GM10847 (cell line): ENCODE measurements around the gene PRDM10.

Experiments used
- POLR2A ChIP-seq: IDR thresholded peaks from 2 replicates; pipeline ENCODE4 v1.6.1; 2011; ENCODE audit not compliant: insufficient read length; ENCODE audit errors: extremely low read depth

PRDM10 gene

DNA sequence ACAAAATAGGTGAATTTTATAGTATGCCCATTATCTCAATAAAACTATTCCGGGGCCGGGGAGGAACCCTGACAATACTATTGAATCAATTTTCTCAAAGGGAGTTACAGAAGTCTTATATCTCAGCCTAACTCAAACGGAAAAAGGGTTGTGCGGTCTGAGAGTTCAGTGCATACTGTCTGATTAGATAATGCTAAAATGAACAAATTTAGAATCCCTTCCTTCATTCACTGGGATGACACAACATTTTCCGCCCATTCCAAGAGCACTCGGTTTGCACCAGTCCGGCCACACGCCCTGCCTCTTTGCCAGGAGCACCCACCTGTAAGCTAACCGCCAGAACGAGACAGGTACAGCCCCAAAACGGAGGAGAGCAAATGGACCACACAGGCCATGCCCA lies 57.3 kb downstream of the PRDM10 start:
- TF ChIP-seq POLR2A, result no peak

DNA sequence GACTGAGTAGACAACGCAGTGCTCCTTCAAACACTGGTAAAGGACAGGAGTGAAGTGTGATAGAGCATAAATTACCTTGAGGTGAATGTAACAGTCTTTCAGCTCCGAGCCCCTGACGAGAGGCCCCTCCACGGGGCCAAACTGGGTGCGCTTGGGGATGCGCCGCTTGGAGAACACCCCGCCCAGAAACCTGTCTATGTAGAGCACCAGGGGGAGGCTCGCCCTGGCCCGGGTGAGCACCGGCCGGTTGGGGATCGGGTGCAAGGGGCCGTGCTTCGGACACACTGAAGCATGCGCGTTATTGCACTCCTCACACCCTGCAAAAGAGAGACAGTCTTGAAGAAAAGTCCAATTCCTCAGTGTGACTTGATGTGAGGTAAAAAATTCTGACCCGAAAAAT lies 57.9 kb downstream of the PRDM10 start:
- no peak for TF ChIP-seq POLR2A

DNA sequence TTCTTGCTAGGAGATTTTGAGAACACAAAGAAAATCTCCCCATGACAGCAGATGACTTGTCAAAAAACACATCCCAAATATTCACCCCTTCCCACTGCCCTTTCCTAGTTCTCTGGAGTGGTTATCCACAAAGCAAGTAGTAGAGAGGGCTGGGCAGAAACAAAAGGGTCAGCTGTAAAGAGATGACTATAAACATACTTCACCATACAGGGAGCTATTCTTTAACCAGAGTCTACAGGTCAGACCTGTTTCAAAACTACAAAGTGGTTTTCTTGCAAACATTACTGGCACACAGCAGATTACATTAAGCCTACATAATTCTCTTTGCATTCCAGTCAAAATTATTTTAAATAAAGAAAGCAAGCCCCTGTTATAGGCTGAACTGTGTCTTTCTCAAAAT lies 59.6 kb downstream of the PRDM10 start:
- TF ChIP-seq POLR2A, result no peak

DNA sequence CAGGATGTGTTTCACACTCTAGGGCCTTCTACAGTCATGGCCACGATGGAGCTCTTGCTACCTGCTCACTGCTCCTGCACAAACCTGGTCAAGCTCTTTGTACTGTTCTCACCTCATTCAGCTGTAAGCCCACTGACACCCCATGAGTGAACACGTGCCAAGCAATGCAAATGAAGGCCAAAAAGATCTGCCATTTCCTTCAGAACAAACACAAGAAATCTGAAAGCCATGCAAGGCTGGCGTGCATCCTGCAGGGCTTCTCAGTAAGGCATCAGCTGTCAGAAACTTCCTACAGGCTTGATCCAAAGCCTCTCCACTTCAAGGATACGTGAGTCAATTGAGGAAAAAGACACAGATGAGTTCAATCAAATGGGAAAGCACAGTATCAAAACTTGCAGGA lies 63.1 kb downstream of the PRDM10 start:
- no peak for TF ChIP-seq POLR2A

DNA sequence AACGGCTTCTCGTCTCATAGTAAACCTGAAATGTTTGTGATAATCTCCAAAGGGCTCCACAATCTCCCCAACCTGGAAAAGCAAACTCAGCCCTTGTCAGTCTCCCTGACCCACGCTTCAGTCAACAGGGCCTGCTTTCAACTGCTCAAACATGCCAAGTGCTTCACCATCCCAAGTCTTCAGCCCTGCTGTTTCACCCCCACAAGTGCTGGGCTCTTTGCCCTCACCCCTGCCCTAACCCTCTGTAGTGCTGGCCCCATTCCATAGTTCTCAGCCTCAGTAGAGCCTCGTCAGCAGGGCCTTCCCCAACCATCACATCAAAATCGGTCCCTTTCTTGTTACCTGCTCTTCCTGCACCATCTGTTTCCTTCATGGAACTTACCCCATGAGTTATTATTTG lies 63.9 kb downstream of the PRDM10 start:
- no peak for TF ChIP-seq POLR2A

DNA sequence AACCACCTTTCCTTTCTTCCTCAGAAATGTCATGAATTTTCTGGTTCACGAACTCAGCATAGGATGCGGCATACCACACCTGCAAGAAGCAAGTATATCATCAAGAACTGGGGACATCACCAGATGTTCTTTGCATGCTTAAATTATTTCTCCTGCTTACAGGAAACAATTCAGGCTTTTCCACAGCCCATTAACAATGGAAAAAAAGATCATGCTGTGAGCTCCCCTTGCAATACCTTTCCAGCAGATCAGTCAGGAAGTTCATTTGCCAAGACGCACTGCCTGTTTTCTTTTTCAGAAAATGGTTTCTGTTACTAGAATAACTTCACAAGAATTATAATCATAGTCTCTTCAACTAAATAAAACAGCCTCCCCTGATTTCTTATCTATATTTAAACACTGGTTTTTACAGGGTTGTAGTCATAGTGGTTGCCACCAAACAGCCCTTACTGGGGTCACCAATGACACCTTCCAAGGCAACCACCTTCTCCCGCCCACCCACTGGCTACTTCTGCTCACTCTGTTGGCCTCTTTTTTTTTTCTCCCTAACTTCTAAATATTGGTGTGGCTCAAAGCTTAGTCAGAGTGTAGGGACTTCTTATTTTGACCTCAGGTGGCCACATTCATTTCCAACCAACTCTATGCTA lies 64.9 kb downstream of the PRDM10 start:
- no peak for TF ChIP-seq POLR2A

DNA sequence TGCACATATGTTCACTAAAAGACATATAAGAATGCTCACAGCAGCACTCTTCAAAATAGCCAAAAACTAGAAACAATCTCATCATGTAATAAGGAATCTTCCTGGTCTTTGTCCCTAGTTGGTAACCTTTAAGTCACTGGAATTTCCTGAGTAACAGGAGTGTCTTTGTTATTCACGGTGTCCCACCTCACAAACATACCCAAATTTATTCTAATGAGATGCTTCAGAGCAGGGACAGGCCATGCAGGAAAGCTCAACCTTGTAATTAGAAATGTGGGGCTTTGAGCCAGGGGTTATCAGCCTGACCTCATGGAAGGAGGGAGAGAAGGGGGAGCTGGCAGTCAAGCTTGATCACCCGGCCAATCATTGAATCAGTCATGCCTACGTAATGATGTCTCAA lies 66.9 kb downstream of the PRDM10 start:
- no peak for TF ChIP-seq POLR2A

DNA sequence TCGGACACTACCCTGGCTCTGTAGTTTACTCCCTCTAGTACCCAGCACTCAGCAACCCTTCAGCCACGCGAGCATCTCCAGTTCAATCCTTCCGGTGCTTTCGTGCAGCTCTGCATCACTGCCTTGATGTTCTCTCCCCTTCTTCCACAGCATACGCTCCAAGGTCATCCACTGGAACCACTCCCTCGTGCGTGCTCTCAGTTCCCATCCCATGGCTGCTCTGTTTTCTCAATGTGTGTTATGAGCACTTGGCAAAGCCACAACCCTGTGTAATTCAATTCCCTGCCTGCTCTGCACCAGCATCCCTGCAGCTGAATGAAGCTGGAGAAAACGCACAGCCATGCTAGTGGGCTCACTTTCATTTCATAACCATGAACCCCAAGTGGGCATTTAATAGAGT lies 68.7 kb downstream of the PRDM10 start:
- TF ChIP-seq POLR2A, result no peak

DNA sequence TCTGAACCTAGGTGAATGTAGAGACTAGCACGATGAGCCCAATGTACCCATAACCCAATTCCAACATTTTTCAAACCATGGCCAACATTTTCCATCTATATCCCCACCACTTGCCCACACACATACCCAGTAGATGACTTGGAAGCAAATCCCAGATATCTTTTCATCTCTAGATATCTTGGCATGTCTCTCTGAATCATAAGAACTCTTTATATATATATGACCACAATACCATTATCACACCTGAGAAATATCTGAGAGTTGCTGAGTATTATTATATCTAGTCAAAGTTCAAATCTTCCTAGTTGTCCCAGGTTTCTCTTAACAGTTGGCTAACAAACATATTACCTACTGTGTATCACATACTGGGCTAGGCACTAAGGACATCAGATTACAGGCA lies 69.4 kb downstream of the PRDM10 start:
- no peak for TF ChIP-seq POLR2A

DNA sequence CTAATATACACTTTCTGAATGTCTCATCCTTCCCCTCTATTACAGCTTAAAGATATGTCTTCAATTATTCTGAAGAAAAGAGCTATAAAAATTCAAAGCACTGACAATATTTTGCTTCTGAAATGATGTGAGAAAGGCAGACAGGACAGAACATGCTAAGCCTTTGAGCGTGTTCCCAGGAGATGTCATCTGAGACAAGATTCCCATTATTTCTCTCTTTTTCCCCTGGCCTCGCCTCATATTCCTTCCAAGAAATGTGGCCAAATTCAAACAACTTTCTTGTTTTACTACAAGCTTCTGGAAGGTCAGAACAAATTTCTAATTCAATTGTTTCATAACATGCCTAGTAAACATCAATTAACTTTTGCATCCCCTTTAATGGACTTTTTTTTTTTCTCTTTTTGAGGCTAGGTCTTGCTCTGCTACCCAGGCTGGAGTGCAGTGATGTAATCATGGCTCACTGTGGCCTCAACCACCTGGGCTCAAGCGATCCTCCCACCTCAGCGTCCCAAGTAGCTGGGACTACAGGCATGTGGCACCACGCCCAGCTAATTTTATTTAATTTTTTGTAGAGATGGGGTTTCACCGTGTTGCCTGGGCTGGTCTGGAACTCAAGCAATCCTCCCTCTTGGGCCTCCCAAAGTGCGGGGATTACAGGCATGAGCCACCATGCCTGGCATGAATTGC lies 70.1 kb downstream of the PRDM10 start:
- TF ChIP-seq POLR2A, result no peak

DNA sequence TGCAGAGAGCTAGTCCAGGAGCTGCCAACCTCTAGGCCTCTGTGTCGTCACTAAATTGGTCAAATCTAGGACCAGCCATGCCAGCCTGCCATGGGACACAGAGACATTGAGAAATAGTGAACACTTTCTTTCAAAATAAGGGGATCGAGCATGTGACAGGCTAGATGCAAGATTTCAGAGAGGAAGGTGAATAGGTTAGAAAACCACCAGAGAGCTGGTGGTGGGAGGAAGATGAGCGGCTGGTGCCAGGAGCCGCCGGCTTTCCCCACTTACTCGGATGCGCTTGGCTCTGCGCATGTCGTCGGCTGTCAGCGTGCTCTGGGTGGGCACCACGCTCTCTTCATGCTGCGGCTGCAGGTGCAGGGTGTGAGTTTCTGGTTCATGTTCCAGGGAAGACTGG lies 71.9 kb downstream of the PRDM10 start:
- no peak for TF ChIP-seq POLR2A

DNA sequence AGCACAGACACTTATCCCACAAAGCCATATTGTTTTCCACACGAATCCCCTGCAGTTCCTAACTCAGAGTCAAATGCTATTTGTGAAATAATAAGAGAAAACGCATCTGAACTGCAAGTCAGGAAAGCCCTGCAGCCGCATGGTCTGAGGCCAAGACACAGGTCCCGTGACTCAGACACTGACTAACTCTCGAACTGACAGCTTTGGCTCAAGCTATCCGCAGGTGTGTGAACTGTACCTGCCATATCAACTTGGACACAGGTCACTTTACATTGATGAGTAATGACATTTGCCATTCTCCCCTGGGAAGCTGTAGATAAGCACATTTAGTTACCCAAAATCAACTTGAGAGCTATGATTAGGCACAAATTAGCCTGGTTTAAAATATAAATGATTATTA lies 72.3 kb downstream of the PRDM10 start:
- no peak for TF ChIP-seq POLR2A

DNA sequence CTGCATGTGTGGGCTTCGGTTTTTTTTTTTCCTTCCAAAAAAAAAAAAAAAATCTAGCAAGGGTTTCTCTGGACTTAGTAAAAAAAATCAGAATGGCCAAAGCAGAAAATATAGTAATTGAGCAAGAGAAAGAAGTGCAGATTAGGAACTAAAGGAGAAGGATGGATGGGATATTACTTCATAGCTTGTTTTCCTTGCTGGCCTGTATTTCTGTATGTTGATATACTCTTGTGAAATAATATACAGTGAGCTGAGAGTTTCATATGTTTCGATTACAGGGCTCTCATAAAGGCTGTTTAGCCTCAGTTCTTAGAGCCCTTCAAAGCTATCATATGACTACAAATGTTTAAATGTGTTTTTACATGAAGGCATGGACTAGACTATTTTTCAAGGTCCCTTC lies 72.9 kb downstream of the PRDM10 start:
- no peak for TF ChIP-seq POLR2A

DNA sequence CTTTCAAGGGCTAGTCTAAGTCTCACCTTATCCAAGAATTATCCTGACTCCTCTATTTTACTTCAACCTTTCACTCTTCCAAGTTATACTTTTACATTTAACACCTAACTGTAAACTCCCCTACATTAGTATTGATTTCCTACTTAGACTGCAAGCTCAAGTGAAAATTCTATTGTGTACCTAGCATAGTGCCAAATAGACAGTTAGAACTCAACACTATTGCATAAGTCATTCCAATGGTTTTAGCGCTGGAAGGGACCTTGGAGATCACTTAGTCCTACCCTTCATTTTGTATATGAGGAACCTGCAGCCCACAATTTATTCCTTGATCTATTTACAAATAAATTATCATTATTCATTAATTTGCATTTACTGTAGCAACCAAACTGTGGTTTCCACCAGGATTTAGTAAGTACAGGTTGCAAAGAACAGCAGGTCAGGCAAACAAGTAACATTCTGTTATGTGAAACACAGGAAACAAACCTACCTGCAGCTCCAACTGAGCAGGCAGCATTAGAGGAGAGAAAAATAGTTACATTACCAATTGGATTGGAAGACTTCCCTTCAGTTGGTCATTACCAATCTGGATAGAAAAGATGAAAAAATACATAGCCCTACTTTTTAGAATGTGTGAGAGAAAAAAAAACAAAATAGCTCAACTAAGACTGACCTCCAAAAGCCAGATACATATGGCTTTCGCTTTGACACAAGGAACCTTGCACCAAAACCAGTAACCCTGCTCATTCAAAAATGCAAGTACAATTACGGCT lies 73.5 kb downstream of the PRDM10 start:
- TF ChIP-seq POLR2A, result no peak

DNA sequence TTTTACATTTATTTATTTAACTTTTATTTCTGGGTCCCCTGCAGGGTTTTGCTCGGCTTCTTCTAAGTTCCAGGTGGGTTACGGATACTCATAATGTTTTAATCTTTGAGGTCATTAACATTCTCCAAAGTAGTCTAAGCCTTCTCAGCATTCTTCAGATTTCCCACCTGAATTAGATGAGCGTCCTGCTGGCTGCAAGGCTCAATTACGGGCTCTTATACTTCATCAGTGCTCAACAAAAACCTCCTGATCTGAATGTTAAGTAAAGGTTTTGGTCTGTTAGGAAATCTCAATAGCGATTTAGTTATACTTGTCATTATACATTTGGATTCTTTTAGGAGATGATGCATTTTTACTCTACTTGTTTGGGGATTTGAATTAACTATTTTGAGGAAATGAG lies 80.0 kb downstream of the PRDM10 start:
- TF ChIP-seq POLR2A, result no peak

DNA sequence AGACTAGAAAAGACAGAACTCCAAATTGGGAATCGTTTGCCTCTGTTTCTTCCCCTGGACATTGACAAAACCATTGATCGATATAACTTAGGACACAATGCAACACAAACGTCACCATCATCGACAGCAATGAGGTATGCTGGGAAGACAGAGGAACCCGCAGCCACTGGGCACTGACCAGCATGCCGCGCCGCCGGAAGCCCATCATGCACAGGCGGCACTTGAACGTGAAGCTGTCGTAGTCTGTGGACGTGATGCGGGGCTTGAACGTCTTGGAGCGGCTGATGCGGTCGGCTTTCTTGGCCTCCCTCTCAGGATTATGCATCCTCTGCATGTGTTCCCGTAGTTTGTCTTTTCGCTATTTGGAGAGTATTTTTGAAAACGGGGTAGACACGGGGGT lies 84.3 kb downstream of the PRDM10 start:
- TF ChIP-seq POLR2A, result no peak
